ENCODE results near the gene SPATA24.

Gene SPATA24

GRCh38 chr5:139378941-139379361 is 24.9 kb downstream of the SPATA24 start:
- no peaks in the 10 kb centered on the region for H3K4me1 ChIP-seq (ENCODE audit: insufficient read depth, low read length)
- no peaks in the 10 kb centered on the region for H3K9me3 ChIP-seq (ENCODE audit: insufficient read depth, low read depth, low read length)
- H3K27me3 ChIP-seq (ENCODE audit: insufficient read depth, low read length): no peaks in the 10 kb centered on the region
- no peaks in the 10 kb centered on the region for H3K36me3 ChIP-seq (ENCODE audit: insufficient read depth, low read length)
- no peak overlapping the region for H3K27ac ChIP-seq (ENCODE audit: low read depth, low read length)
- no peak overlapping the region for H3K4me3 ChIP-seq (ENCODE audit: low read length)
- no peak overlapping the region for H3K9ac ChIP-seq (ENCODE audit: low read depth, low read length)
- 95% methylated on average over 13 of the region's 13 CpGs for WGBS

GRCh38 chr5:139378101-139378825 is 25.6 kb downstream of the SPATA24 start:
- H3K27me3 ChIP-seq (ENCODE audit: insufficient read depth, low read length): no peaks in the 10 kb centered on the region
- no peak overlapping the region for H3K27ac ChIP-seq (ENCODE audit: low read depth, low read length)
- H3K9ac ChIP-seq (ENCODE audit: low read depth, low read length): no peak overlapping the region
- H3K36me3 ChIP-seq (ENCODE audit: insufficient read depth, low read length): no peaks in the 10 kb centered on the region
- WGBS: 90% methylated on average over 47 of the region's 47 CpGs
- H3K4me3 ChIP-seq (ENCODE audit: low read length): no peak overlapping the region
- no peaks in the 10 kb centered on the region for H3K9me3 ChIP-seq (ENCODE audit: insufficient read depth, low read depth, low read length)
- H3K4me1 ChIP-seq (ENCODE audit: insufficient read depth, low read length): no peaks in the 10 kb centered on the region

- Histone ChIP-seq H3K27ac (ENCODE audit: low read depth, low read length) (no peak overlapping the region), H3K9ac (ENCODE audit: low read depth, low read length) (no peak overlapping the region), H3K9me3 (ENCODE audit: insufficient read depth, low read depth, low read length) (no peaks in the 10 kb centered on the region), H3K4me1 (ENCODE audit: insufficient read depth, low read length) (no peaks in the 10 kb centered on the region), H3K4me3 (ENCODE audit: low read length) (no peak overlapping the region), H3K27me3 (ENCODE audit: insufficient read depth, low read length) (no peaks in the 10 kb centered on the region), H3K36me3 (ENCODE audit: insufficient read depth, low read length) (peaks cover 4% of the 10 kb centered on the region)
- WGBS: 93% methylated on average over 3 of the region's 3 CpGs
Measured at GRCh38 chr5:139377226-139377625, 26.7 kb downstream of the SPATA24 start.

- peaks cover 12% of the 10 kb centered on the region for H3K36me3 ChIP-seq (ENCODE audit: insufficient read depth, low read length)
- no peaks in the 10 kb centered on the region for H3K27me3 ChIP-seq (ENCODE audit: insufficient read depth, low read length)
- H3K4me1 ChIP-seq (ENCODE audit: insufficient read depth, low read length): no peaks in the 10 kb centered on the region
- no peaks in the 10 kb centered on the region for H3K9me3 ChIP-seq (ENCODE audit: insufficient read depth, low read depth, low read length)
- H3K9ac ChIP-seq (ENCODE audit: low read depth, low read length): no peak overlapping the region
- WGBS: 95% methylated on average over 7 of the region's 7 CpGs
- H3K4me3 ChIP-seq (ENCODE audit: low read length): no peak overlapping the region
- no peak overlapping the region for H3K27ac ChIP-seq (ENCODE audit: low read depth, low read length)
Measured at GRCh38 chr5:139376364-139376763, 27.5 kb downstream of the SPATA24 start.

- Histone ChIP-seq H3K27me3 (ENCODE audit: insufficient read depth, low read length) (no peaks in the 10 kb centered on the region), H3K9me3 (ENCODE audit: insufficient read depth, low read depth, low read length) (no peaks in the 10 kb centered on the region), H3K36me3 (ENCODE audit: insufficient read depth, low read length) (peaks cover 20% of the 10 kb centered on the region), H3K4me3 (ENCODE audit: low read length) (no peak overlapping the region), H3K4me1 (ENCODE audit: insufficient read depth, low read length) (no peaks in the 10 kb centered on the region), H3K9ac (ENCODE audit: low read depth, low read length) (no peak overlapping the region), H3K27ac (ENCODE audit: low read depth, low read length) (no peak overlapping the region)
- WGBS: 89% methylated on average over 2 of the region's 2 CpGs
Measured at GRCh38 chr5:139374909-139375308, 29.0 kb downstream of the SPATA24 start.

GRCh38 chr5:139371482-139372435 is 32.1 kb downstream of the SPATA24 start:
- 98% methylated on average over 7 of the region's 7 CpGs for WGBS
- Histone ChIP-seq H3K27me3 (ENCODE audit: insufficient read depth, low read length) (no peaks in the 10 kb centered on the region), H3K36me3 (ENCODE audit: insufficient read depth, low read length) (peaks cover 48% of the 10 kb centered on the region), H3K9me3 (ENCODE audit: insufficient read depth, low read depth, low read length) (no peaks in the 10 kb centered on the region), H3K27ac (ENCODE audit: low read depth, low read length) (no peak overlapping the region), H3K4me1 (ENCODE audit: insufficient read depth, low read length) (no peaks in the 10 kb centered on the region), H3K9ac (ENCODE audit: low read depth, low read length) (no peak overlapping the region), H3K4me3 (ENCODE audit: low read length) (no peak overlapping the region)

GRCh38 chr5:139369181-139369580 is 34.7 kb downstream of the SPATA24 start:
- no peak overlapping the region for H3K27ac ChIP-seq (ENCODE audit: low read depth, low read length)
- H3K4me1 ChIP-seq (ENCODE audit: insufficient read depth, low read length): no peaks in the 10 kb centered on the region
- H3K9ac ChIP-seq (ENCODE audit: low read depth, low read length): no peak overlapping the region
- whole genome bisulfite sequencing: 100% methylated on average over 1 of the region's 1 CpG
- no peaks in the 10 kb centered on the region for H3K9me3 ChIP-seq (ENCODE audit: insufficient read depth, low read depth, low read length)
- H3K27me3 ChIP-seq (ENCODE audit: insufficient read depth, low read length): no peaks in the 10 kb centered on the region
- peaks cover 73% of the 10 kb centered on the region for H3K36me3 ChIP-seq (ENCODE audit: insufficient read depth, low read length)
- no peak overlapping the region for H3K4me3 ChIP-seq (ENCODE audit: low read length)

GRCh38 chr5:139368613-139369012 is 35.3 kb downstream of the SPATA24 start:
- Histone ChIP-seq H3K27ac (ENCODE audit: low read depth, low read length) (no peak overlapping the region), H3K9ac (ENCODE audit: low read depth, low read length) (no peak overlapping the region), H3K36me3 (ENCODE audit: insufficient read depth, low read length) (peaks cover 78% of the 10 kb centered on the region), H3K4me1 (ENCODE audit: insufficient read depth, low read length) (no peaks in the 10 kb centered on the region), H3K4me3 (ENCODE audit: low read length) (no peak overlapping the region), H3K27me3 (ENCODE audit: insufficient read depth, low read length) (no peaks in the 10 kb centered on the region), H3K9me3 (ENCODE audit: insufficient read depth, low read depth, low read length) (no peaks in the 10 kb centered on the region)
- WGBS: 90% methylated on average over 2 of the region's 2 CpGs

- Histone ChIP-seq H3K27me3 (ENCODE audit: insufficient read depth, low read length) (no peaks in the 10 kb centered on the region), H3K27ac (ENCODE audit: low read depth, low read length) (no peak overlapping the region), H3K9ac (ENCODE audit: low read depth, low read length) (no peak overlapping the region), H3K9me3 (ENCODE audit: insufficient read depth, low read depth, low read length) (no peaks in the 10 kb centered on the region), H3K4me1 (ENCODE audit: insufficient read depth, low read length) (no peaks in the 10 kb centered on the region), H3K36me3 (ENCODE audit: insufficient read depth, low read length) (peaks cover 63% of the 10 kb centered on the region), H3K4me3 (ENCODE audit: low read length) (no peak overlapping the region)
- WGBS: 100% methylated on average over 2 of the region's 2 CpGs
Measured at GRCh38 chr5:139364466-139364865, 39.4 kb downstream of the SPATA24 start.

GRCh38 chr5:139363937-139364336 is 40.0 kb downstream of the SPATA24 start:
- Histone ChIP-seq H3K9me3 (ENCODE audit: insufficient read depth, low read depth, low read length) (no peaks in the 10 kb centered on the region), H3K9ac (ENCODE audit: low read depth, low read length) (no peak overlapping the region)

GRCh38 chr5:139361835-139362429 is 42.0 kb downstream of the SPATA24 start:
- Histone ChIP-seq H3K4me3 (ENCODE audit: low read length) (no peak overlapping the region), H3K27me3 (ENCODE audit: insufficient read depth, low read length) (no peaks in the 10 kb centered on the region), H3K9ac (ENCODE audit: low read depth, low read length) (no peak overlapping the region), H3K27ac (ENCODE audit: low read depth, low read length) (no peak overlapping the region), H3K4me1 (ENCODE audit: insufficient read depth, low read length) (no peaks in the 10 kb centered on the region), H3K36me3 (ENCODE audit: insufficient read depth, low read length) (peaks cover 52% of the 10 kb centered on the region), H3K9me3 (ENCODE audit: insufficient read depth, low read depth, low read length) (no peaks in the 10 kb centered on the region)
- 95% methylated on average over 6 of the region's 6 CpGs for WGBS

More at GRCh38 chr5:139363937-139364336, 40.0 kb downstream of the SPATA24 start:
- Histone ChIP-seq H3K4me3 (ENCODE audit: low read length) (no peak overlapping the region), H3K27ac (ENCODE audit: low read depth, low read length) (no peak overlapping the region), H3K4me1 (ENCODE audit: insufficient read depth, low read length) (no peaks in the 10 kb centered on the region), H3K27me3 (ENCODE audit: insufficient read depth, low read length) (no peaks in the 10 kb centered on the region), H3K36me3 (ENCODE audit: insufficient read depth, low read length) (peaks cover 58% of the 10 kb centered on the region)
- WGBS: 99% methylated on average over 2 of the region's 2 CpGs

Data from HUES64 (cell line).